Measurements from ENCODE around the gene LIMS2. TPM values are rescaled to one million over a fixed set of nuclear protein-coding genes. Genes with fewer than 3 reads are reported as not detected.
A peak's percentile ranks its signal among the peaks of the same experiment; 100 is the strongest.

The LIMS2 gene
- total RNA-seq, 2 donors from 2014 or later: 177 to 246 TPM

DNA sequence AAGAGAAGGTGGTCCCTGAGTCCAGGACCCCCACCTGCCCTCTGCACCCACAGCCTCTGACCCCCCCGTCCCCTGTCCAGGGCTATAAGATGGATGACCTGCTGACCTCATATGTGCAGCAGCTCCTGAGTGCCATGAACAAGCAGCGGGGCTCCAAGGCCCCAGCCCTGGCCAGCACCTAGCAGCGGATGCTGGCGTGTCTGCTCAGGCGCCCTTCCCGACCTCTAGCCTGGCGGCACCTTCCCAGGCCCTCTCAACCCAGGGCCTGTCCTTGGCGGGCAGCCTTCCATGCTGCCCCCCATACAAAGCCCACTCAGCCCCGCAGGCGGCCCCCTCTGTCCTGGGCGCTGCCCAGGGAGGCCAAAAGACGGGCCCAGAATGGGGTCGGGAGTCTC is 38.1 kb downstream of the LIMS2 start:
- ATAC-seq (ENCODE audit: insufficient number of reproducible peaks, low FRiP score, low read depth): no peak
- Histone ChIP-seq H3K27ac (peak overlapping the region; percentile 86), H3K9me3 (no peaks in the 10 kb centered on the region), H3K27me3 (replicated peaks; ENCODE audit: insufficient read depth) (no peaks in the 10 kb centered on the region), H3K4me1 (ENCODE audit: control insufficient read depth in 1 of 2, low read depth in 2 of 2) (peaks cover 27 to 51% of the 10 kb centered on the region in 2 donors), H3K36me3 (peaks cover 27% of the 10 kb centered on the region), H3K4me3 (no peak overlapping the region)
- no peak for TF ChIP-seq CTCF (IDR thresholded peaks at IDR 0.05)
- DNase-seq (ENCODE audit: low spot score): no peak

DNA sequence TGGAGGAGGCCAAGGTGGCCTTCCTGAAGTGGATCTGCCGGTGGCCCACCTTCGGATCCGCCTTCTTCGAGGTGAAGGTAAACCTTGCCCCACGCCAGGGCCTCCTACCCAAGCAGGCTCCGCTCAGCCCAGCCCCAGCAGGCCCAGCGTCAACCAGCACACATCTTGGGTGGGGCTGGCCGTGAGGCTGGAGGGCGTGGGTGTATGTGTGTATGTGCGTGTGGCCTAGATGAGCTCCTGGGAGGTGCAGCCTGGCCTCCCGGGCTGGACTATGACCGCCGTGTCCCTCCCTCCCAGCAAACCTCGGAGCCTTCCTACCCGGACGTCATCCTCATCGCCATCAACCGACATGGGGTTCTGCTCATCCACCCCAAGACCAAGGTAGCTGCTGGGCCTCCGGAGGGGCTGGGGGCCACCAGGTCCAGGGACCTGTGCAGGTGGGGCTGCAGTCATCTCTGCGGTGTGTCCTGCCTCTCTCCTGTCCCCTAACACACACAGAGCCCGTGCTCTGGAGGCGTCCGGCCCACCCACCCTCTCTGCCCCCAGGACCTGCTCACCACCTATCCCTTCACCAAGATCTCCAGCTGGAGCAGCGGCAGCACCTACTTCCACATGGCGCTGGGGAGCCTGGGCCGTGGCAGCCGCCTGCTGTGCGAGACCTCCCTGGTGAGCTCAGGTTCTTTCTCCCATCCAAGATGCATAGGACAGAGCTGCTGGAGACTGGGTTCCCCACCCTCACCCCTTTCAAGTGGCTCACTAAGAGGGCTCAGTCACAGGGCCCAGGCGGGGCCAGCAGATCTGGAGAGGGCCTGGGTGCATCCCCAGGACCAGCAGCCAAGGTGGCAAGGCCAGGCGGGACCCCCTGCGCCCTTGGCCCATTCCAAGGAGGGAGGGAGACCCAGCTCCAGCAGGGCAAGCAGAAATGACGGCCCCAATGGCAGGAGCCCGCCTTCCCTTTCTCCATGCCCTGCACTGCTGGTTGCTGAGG is 38.8 kb downstream of the LIMS2 start:
- Histone ChIP-seq H3K4me3 (no peak overlapping the region), H3K4me1 (ENCODE audit: control insufficient read depth in 1 of 2, low read depth in 2 of 2) (peaks cover 27 to 52% of the 10 kb centered on the region in 2 donors), H3K27ac (peak overlapping the region; percentile 86), H3K9me3 (no peaks in the 10 kb centered on the region), H3K27me3 (replicated peaks; ENCODE audit: insufficient read depth) (no peaks in the 10 kb centered on the region), H3K36me3 (peaks cover 27% of the 10 kb centered on the region)
- no peak for TF ChIP-seq CTCF (IDR thresholded peaks at IDR 0.05)
- ATAC-seq (ENCODE audit: insufficient number of reproducible peaks, low FRiP score, low read depth) (no peak), DNase-seq (ENCODE audit: low spot score) (no peak)

GRCh38 chr2:127635380-127636237 is 39.7 kb downstream of the LIMS2 start:
- DNase-seq (ENCODE audit: low spot score): no peak
- Histone ChIP-seq H3K36me3 (peaks cover 18% of the 10 kb centered on the region), H3K4me3 (no peak overlapping the region), H3K4me1 (ENCODE audit: control insufficient read depth in 1 of 2, low read depth in 2 of 2) (peaks cover 27 to 52% of the 10 kb centered on the region in 2 donors), H3K27ac (peak overlapping the region in 1 of 2 donors; percentile 11), H3K27me3 (replicated peaks; ENCODE audit: insufficient read depth) (no peaks in the 10 kb centered on the region), H3K9me3 (no peaks in the 10 kb centered on the region)
- no peak for ATAC-seq (ENCODE audit: insufficient number of reproducible peaks, low FRiP score, low read depth)
- no peak for TF ChIP-seq CTCF (IDR thresholded peaks at IDR 0.05)

DNA sequence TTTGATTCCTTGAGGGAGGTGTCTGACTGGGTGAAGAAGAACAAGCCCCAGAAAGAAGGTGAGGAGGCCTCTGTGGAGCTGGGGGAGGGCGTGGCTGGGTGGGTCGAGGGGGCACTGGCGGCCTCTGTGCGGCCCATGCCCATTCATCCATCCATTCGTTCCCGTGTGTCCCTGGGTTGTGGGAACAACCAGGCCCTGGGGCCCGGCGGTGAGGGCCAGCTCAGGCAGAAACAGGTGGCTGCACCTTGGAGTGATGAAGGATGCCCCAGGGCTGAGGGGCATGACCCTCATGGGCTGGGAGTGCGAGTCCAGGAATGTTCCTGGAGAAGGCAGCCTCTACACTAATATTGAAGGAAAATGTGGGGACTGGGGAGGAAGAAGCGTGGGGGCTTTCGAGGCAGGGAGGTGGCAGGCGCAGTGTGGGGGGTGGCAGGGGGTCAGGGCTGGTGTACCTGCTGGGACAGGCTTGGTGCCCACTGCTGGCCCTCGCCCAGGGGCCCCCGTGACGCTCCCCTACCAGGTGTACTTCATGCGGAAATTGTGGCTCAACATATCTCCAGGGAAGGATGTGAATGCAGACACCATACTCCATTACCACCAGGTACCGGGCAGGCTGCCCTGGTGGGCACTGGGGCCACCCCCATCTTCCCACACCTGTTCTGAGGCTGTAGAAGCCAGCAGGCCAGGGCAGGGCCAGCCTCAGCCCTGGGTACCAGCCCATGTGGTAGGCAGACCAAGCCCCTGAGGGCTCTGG is 40.5 kb downstream of the LIMS2 start:
- H3K27me3 ChIP-seq (replicated peaks; ENCODE audit: insufficient read depth): no peaks in the 10 kb centered on the region
- no peak overlapping the region for H3K4me3 ChIP-seq
- DNase-seq (ENCODE audit: low spot score) (no peak), ATAC-seq (ENCODE audit: insufficient number of reproducible peaks, low FRiP score, low read depth) (no peak)
- no peak for TF ChIP-seq CTCF (IDR thresholded peaks at IDR 0.05)
- peaks cover 27 to 52% of the 10 kb centered on the region in 2 donors for H3K4me1 ChIP-seq (ENCODE audit: control insufficient read depth in 1 of 2, low read depth in 2 of 2)
- H3K36me3 ChIP-seq: peaks cover 10% of the 10 kb centered on the region
- H3K9me3 ChIP-seq: no peaks in the 10 kb centered on the region
- H3K27ac ChIP-seq: peak overlapping the region in 1 of 2 donors; percentile 62
